H1 (cell line): ENCODE results near the gene KRTAP29-1. TPM values are rescaled to one million over a fixed set of nuclear protein-coding genes. Genes with fewer than 3 reads are reported as not detected.

Experiments used
- CTCF ChIA-PET: fragments of 300-600 bp; sonication (Branson Sonifier 250); formaldehyde crosslinking; loops from one replicate; lab custom pipeline; 2021; ENCODE audit not compliant: partially characterized antibody; lab: Charles Lee
- POLR2A ChIA-PET: fragments of 300-600 bp; sonication (Branson Sonifier 250); formaldehyde crosslinking; loops from one replicate; lab custom pipeline; 2021; ENCODE audit warnings: inconsistent platforms; ENCODE audit not compliant: partially characterized antibody; lab: Charles Lee
- DNase-seq, 2 experiments: peaks; one replicate each; pipeline versions ENCODE4 v3.0.0 to v3.0.0-alpha.2; 2010 to 2022; ENCODE audit warnings: low spot score in 2 of 2, low read depth in 1 of 2, mixed read lengths in 1 of 2
- FAIRE-seq: peaks from 2 replicates; lab custom pipeline; 2011; peaks lifted over from hg19 to GRCh38; lab: Jason Lieb, UNC
- H2AFZ ChIP-seq: 2 replicates; pipeline ENCODE4 v1.8.1; 2012; ENCODE audit warnings: low read length, inconsistent platforms
- H2AK5ac ChIP-seq: 2 replicates; pipeline ENCODE4 v1.6.1; 2013; ENCODE audit warnings: low read depth, low read length
- H2BK120ac ChIP-seq: replicated peaks from 2 replicates; pipeline ENCODE3; 2013; ENCODE audit warnings: low read depth, low read length, inconsistent platforms
- H2BK12ac ChIP-seq: 2 replicates; pipeline ENCODE4 v1.6.1; 2013; ENCODE audit warnings: low read depth, low read length
- H2BK15ac ChIP-seq: 2 replicates; pipeline ENCODE4 v1.6.1; 2013; ENCODE audit warnings: low read length
- H2BK20ac ChIP-seq: 2 replicates; pipeline ENCODE4 v1.6.1; 2013; ENCODE audit warnings: low read length
- H2BK5ac ChIP-seq: 2 replicates; pipeline ENCODE4 v1.6.1; 2013; ENCODE audit warnings: low read depth, low read length
- H3K14ac ChIP-seq: 2 replicates; pipeline ENCODE4 v1.6.1; 2013; ENCODE audit warnings: inconsistent platforms; ENCODE audit not compliant: insufficient read length
- H3K18ac ChIP-seq: 2 replicates; pipeline ENCODE4 v1.6.1; 2013; ENCODE audit warnings: low read length; ENCODE audit errors: extremely low read depth
- H3K23ac ChIP-seq: 2 replicates; pipeline ENCODE4 v1.6.1; 2013; ENCODE audit warnings: inconsistent platforms; ENCODE audit not compliant: insufficient read length
- H3K23me2 ChIP-seq: 2 replicates; pipeline ENCODE4 v1.6.1; 2013; ENCODE audit warnings: low read depth, low read length
- H3K27ac ChIP-seq: 2 replicates; pipeline ENCODE4 v1.6.1; 2011; ENCODE audit warnings: low read depth, low read length, inconsistent platforms
- H3K27me3 ChIP-seq, 4 experiments: replicated peaks in 1 of 4; 1 replicate in 1 of 4; 2 replicates in 3 of 4; pipeline versions ENCODE4 v1.6.1 to v1.8.1; 2011 to 2013; ENCODE audit warnings: low read length in 3 of 4, mild to moderate bottlenecking in 3 of 4, inconsistent platforms in 2 of 4, mixed read lengths in 2 of 4, moderate library complexity in 1 of 4; ENCODE audit not compliant: control insufficient read depth in 3 of 4, insufficient read depth in 3 of 4; ENCODE audit errors: extremely low read depth in 1 of 4
- H3K36me3 ChIP-seq, 4 experiments: 2 replicates each; pipeline versions ENCODE4 v1.6.1 to v1.8.1; 2011 to 2013; ENCODE audit warnings: mild to moderate bottlenecking in 4 of 4, low read length in 3 of 4, moderate library complexity in 2 of 4, control low read depth in 1 of 4, inconsistent platforms in 1 of 4; ENCODE audit not compliant: insufficient read depth in 4 of 4, control insufficient read depth in 2 of 4
- H3K4ac ChIP-seq: replicated peaks from 2 replicates; pipeline ENCODE3; 2013; ENCODE audit warnings: low read length, low read depth, mixed read lengths, inconsistent platforms; ENCODE audit not compliant: insufficient read length
- H3K4me1 ChIP-seq, 4 experiments: replicated peaks in 1 of 4; 1 replicate in 1 of 4; 2 replicates in 3 of 4; pipeline versions ENCODE4 v1.6.1 to v1.8.1; 2011 to 2013; ENCODE audit warnings: low read length in 3 of 4, inconsistent platforms in 2 of 4, mixed read lengths in 1 of 4; ENCODE audit not compliant: insufficient read depth in 4 of 4, control insufficient read depth in 3 of 4
- H3K4me2 ChIP-seq, 2 experiments: 2 replicates each; pipeline versions ENCODE4 v1.6.1 to v1.8.1; 2011 to 2013; ENCODE audit warnings: low read depth in 2 of 2, low read length in 2 of 2, control low read depth in 1 of 2, inconsistent platforms in 1 of 2, mild to moderate bottlenecking in 1 of 2; ENCODE audit not compliant: insufficient read depth in 1 of 2
- H3K4me3 ChIP-seq, 4 experiments: fragments of 200-600, 300-600 bp in 1 of 4; sonication (generic), shearing (Covaris generic), sonication (Bioruptor Twin) in 1 of 4; 2 replicates each; pipeline versions ENCODE4 v1.5.1 to v1.8.1; 2011 to 2016; ENCODE audit warnings: low read length in 4 of 4, low read depth in 3 of 4, control low read depth in 2 of 4, inconsistent platforms in 2 of 4, mild to moderate bottlenecking in 2 of 4, mixed read lengths in 1 of 4, moderate library complexity in 1 of 4; ENCODE audit not compliant: insufficient read depth in 2 of 4; ENCODE audit errors: extremely low read depth in 1 of 4
- H3K56ac ChIP-seq: replicated peaks from 2 replicates; pipeline ENCODE3; 2013; ENCODE audit warnings: low read depth, mild to moderate bottlenecking, mixed read lengths, low read length, inconsistent platforms; ENCODE audit not compliant: insufficient read length
- H3K79me1 ChIP-seq: 2 replicates; pipeline ENCODE4 v1.6.1; 2013; ENCODE audit warnings: low read depth, low read length, control low read depth
- H3K79me2 ChIP-seq, 2 experiments: 2 replicates each; pipeline versions ENCODE4 v1.6.1 to v1.8.1; 2012 to 2013; ENCODE audit warnings: low read length in 2 of 2, mild to moderate bottlenecking in 2 of 2, inconsistent platforms in 1 of 2; ENCODE audit not compliant: insufficient read depth in 2 of 2, control insufficient read depth in 1 of 2
- H3K9ac ChIP-seq, 4 experiments: replicated peaks in 1 of 4; 1 replicate in 1 of 4; 2 replicates in 3 of 4; pipeline versions ENCODE4 v1.6.1 to v1.8.1; 2011 to 2013; ENCODE audit warnings: low read depth in 3 of 4, low read length in 3 of 4, control low read depth in 2 of 4, mild to moderate bottlenecking in 2 of 4, moderate library complexity in 2 of 4, inconsistent platforms in 1 of 4; ENCODE audit errors: extremely low read depth in 1 of 4
- H3K9me3 ChIP-seq, 2 experiments: 2 replicates each; pipeline versions ENCODE4 v1.6.1 to v1.8.1; 2012 to 2013; ENCODE audit warnings: mild to moderate bottlenecking in 2 of 2, moderate library complexity in 2 of 2, control low read depth in 1 of 2, inconsistent platforms in 1 of 2, low read depth in 1 of 2, low read length in 1 of 2, mixed read lengths in 1 of 2; ENCODE audit not compliant: insufficient read depth in 2 of 2
- H4K20me1 ChIP-seq, 2 experiments: replicated peaks in 1 of 2; 2 replicates each; pipeline versions ENCODE3 to v1.8.1; 2011 to 2013; ENCODE audit warnings: inconsistent platforms in 2 of 2, low read length in 2 of 2, mild to moderate bottlenecking in 1 of 2; ENCODE audit not compliant: insufficient read depth in 2 of 2, control insufficient read depth in 1 of 2
- H4K5ac ChIP-seq: 2 replicates; pipeline ENCODE4 v1.6.1; 2013; ENCODE audit warnings: low read length, low read depth, mixed read lengths, inconsistent platforms; ENCODE audit not compliant: insufficient read length
- H4K8ac ChIP-seq: 2 replicates; pipeline ENCODE4 v1.8.0; 2013; ENCODE audit warnings: mild to moderate bottlenecking, moderate library complexity, low read length, inconsistent platforms; ENCODE audit not compliant: insufficient read depth; ENCODE audit errors: extremely low read depth
- H4K91ac ChIP-seq: replicated peaks from 2 replicates; pipeline ENCODE3; 2013; ENCODE audit warnings: low read length, mixed read lengths, inconsistent platforms; ENCODE audit not compliant: insufficient read length
- ASH2L ChIP-seq: fragments of 200-600, 300-600 bp; sonication (generic); IDR thresholded peaks from one replicate; pipeline ENCODE4 v1.7.1; 2017; ENCODE audit warnings: low read length
- CEBPB ChIP-seq: IDR thresholded peaks from 2 replicates; pipeline ENCODE4 v1.6.1; 2012; ENCODE audit warnings: low read depth, low read length
- EGR1 ChIP-seq: IDR thresholded peaks from 2 replicates; pipeline ENCODE4 v1.6.1; 2011; ENCODE audit warnings: low read depth, low read length, borderline replicate concordance
- EZH2 ChIP-seq: fragments of 200-600 bp; sonication (generic); IDR thresholded peaks from 2 replicates; pipeline ENCODE4 v1.7.1; 2012; ENCODE audit warnings: low read depth, mild to moderate bottlenecking, moderate library complexity, low read length, inconsistent platforms; ENCODE audit not compliant: severe bottlenecking
- KDM1A ChIP-seq: fragments of 200-600, 300-600 bp; sonication (generic); IDR thresholded peaks from 2 replicates; pipeline ENCODE4 v1.7.1; 2016; ENCODE audit warnings: mild to moderate bottlenecking, low read length, borderline replicate concordance
- POLR2AphosphoS5 ChIP-seq: IDR thresholded peaks from 2 replicates; pipeline ENCODE4 v1.6.1; 2011; ENCODE audit warnings: low read depth, low read length
- USF2 ChIP-seq: IDR thresholded peaks from 2 replicates; pipeline ENCODE4 v1.6.1; 2011; ENCODE audit warnings: low read length, improper control_type of control experiment
- ZNF274 ChIP-seq: IDR thresholded peaks from 2 replicates; pipeline ENCODE4 v1.7.0; 2012; ENCODE audit warnings: low read length, borderline replicate concordance; ENCODE audit errors: extremely low read depth
- WGBS, 2 experiments: shearing (Covaris generic) in 1 of 2; methylation state at CpG; one replicate each; pipeline versions ENCODE4 v1.1.6 to v1.1.7; 2013 to 2015; ENCODE audit warnings: low lambda C conversion rate in 2 of 2, mixed read lengths in 2 of 2, inconsistent platforms in 1 of 2, low coverage in 1 of 2, missing lambda C conversion rate in 1 of 2; ENCODE audit not compliant: insufficient replicate concordance in 2 of 2, insufficient coverage in 1 of 2, insufficient read length in 1 of 2; ENCODE audit errors: extremely low coverage in 1 of 2, missing lambda C conversion rate in 1 of 2; 5-methylcytosine and 5-hydroxymethylcytosine counted together
- polyA plus RNA-seq, 7 experiments: library from polyadenylated mRNA; depleted of rRNA in 3 of 7; stranded (reverse) in 5 of 7; unstranded in 2 of 7; fragments of >200 nt in 5 of 7; fragments of 200-250 nt in 2 of 7; gene quantifications; 1 replicate in 5 of 7; 2 replicates in 1 of 7; 4 replicates in 1 of 7; pipeline versions ENCODE4 v1.2.1 to v1.2.3, GENCODE V29; 2011 to 2013; ENCODE audit warnings: missing spikeins in 2 of 7, mixed read lengths in 2 of 7
- total RNA-seq: library from RNA; stranded (reverse); fragmentation: NEBNext Ultra II Directional; extraction: Animal tissue kit (Norgen Biotek cat#: 25700); gene quantifications from 2 replicates; pipeline ENCODE4 v1.2.1, GENCODE V29; 2021

The KRTAP29-1 gene
- total and polyA plus RNA-seq, 2 of the 8 experiments (the other 6 are each of a cell fraction or from before 2014, with no cell fraction given) = not detected

- POLR2A ChIA-PET = no interaction called here
- Histone ChIP-seq H4K20me1 (no peaks in the 10 kb centered on the region), H3K23ac (no peak overlapping the region), H2AK5ac (no peak overlapping the region), H2BK5ac (no peak overlapping the region), H4K91ac (no peak overlapping the region), H3K79me1 (no peaks in the 10 kb centered on the region), H3K56ac (no peak overlapping the region), H3K79me2 (no peaks in the 10 kb centered on the region), H3K14ac (no peak overlapping the region), H3K9ac (no peak overlapping the region), H4K5ac (no peak overlapping the region), H2BK20ac (no peak overlapping the region), H2BK12ac (no peak overlapping the region), H3K27ac (no peak overlapping the region), H3K27me3 (no peaks in the 10 kb centered on the region), H3K4me2 (no peak overlapping the region), H2BK120ac (no peak overlapping the region), H4K8ac (no peak overlapping the region), H3K23me2 (no peaks in the 10 kb centered on the region), H3K4me1 (no peaks in the 10 kb centered on the region), H2AFZ (no peak overlapping the region), H3K18ac (no peak overlapping the region), H3K4ac (no peak overlapping the region), H3K9me3 (no peaks in the 10 kb centered on the region), H3K4me3 (no peak overlapping the region), H2BK15ac (no peak overlapping the region), H3K36me3 (no peaks in the 10 kb centered on the region)
- CTCF ChIA-PET = interaction anchor here (1.0 kb wide), 1 partner anchor 12 kb away, joined by 3 read pairs; no protein-coding TSS in a partner anchor
- 88% methylated on average over 1 of the region's 1 CpG; no CpG with 5 or more reads in 1 of the 2 experiments for WGBS, 2 experiments
- DNase-seq (no peak), FAIRE-seq (no peak)
- TF ChIP-seq EGR1 (no peak), POLR2AphosphoS5 (no peak), CEBPB (no peak), EZH2 (no peak), USF2 (no peak), ZNF274 (no peak), KDM1A (no peak), ASH2L (no peak)
Observed at GRCh38 chr17:41335747-41336146, 33.1 kb upstream of the KRTAP29-1 start.
